ENCODE results near the gene ASAP2. TPM values are rescaled to one million over a fixed set of nuclear protein-coding genes. Genes with fewer than 3 reads are reported as not detected.

The ASAP2 gene
- 20.4 and 24.4 TPM in 2 replicates for total RNA-seq (2014; rRNA removed; shearing (Covaris generic))

- peak; percentile 43 for DNase-seq (ENCODE audit: low spot score)
These were observed at the start of gene ASAP2 for GRCh38 chr2:9205963-9206948. Gene ASAP2, plus strand, starts transcription at chr2:9206812. Its CDS starts 293 bp downstream, at chr2:9207105.

DNA sequence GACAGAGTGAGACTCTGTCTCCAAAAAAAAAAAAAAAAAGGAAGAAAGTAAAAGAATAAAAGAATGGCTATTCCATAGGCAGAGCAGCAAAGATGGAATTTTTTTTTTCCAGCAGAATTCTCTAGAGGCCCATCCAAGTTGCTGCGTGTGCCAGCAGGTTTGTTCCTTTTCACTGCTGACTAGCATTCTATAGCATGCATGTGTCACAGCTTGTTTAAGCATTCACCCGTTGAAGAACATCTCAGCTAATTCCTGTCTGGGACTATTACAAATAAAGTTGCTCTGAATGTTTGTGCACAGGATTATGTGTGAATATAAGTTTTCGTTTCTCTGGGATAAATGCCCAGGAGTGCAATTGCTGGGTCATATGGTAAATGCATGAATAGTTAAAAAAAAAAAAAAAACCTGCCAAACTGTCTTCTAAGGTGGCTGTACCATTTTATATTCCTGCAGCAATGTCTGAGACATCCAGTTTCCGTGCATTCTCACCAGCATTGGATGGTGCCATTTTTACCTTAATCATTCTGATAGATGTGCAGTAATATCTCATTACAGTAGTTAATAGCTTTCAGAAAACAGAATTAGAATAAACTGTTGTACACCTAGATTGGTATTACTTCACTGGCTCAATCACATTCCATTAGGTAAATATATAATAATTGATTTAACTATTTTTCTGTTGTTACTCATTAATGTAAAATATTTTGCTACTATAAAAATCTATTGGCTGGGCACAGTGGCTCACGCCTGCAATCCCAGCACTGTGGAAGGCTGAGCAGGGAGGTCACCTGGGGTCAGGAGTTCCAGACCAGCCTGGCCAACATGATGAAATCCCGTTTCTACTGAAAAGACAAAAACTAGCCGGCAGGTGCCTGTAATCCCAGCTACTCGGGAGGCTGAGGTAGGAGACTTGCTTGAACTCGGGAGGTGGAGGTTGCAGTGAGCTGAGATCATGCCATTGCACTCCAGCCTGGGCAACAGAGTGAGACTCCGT, 47.5 kb upstream of the ASAP2 start:
- DNase-seq (ENCODE audit: low spot score), result no peak

- DNase-seq (ENCODE audit: low spot score), result no peak
These were observed 45.9 kb upstream of the ASAP2 start for GRCh38 chr2:9160732-9161131.

GRCh38 chr2:9162841-9163240, 43.8 kb upstream of the ASAP2 start:
- DNase-seq (ENCODE audit: low spot score), result no peak

DNA sequence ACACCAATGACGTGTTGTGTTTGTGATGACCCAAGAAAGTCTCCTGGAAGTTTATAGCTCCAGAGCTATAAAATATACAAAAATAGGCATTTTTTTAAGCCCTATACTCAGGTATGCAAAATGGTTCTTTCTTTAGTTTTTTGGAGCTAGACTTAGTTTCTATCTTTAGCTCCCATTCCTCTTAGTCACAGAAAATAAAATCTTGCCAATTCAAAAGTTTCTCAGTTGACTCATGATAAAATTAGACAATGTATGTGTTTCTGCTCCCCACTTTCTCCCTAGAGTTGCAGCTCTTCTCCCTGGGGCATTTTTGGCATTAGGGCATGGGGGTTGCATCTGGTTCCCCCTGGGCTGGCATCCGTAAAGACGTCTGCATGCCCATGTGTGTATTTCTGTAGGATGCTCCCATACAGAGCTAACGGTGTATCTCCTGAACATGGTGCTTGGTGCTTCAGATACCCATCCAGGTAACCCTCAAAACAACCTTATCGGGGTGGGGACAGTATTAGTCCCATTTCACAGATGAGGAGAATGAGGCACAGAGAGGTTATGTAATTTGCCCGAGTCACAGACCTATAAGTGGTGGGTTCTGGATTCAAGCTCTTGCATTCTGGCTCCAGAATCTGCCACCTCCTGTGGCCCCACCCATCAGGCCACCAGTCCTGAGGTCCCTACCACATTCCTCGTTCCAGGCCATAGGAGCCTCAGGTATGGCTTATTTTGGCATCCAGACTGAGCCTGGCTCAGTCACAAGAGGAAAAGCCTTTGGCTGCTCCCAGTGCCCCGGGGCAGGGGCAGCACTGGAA, 43.1 kb upstream of the ASAP2 start:
- no peak for DNase-seq (ENCODE audit: low spot score)

- DNase-seq (ENCODE audit: low spot score), result no peak
These were observed 42.5 kb upstream of the ASAP2 start for GRCh38 chr2:9164112-9164608.

- DNase-seq (ENCODE audit: low spot score), result peak; percentile 72
These were observed 41.0 kb upstream of the ASAP2 start for GRCh38 chr2:9165625-9166024.

DNA sequence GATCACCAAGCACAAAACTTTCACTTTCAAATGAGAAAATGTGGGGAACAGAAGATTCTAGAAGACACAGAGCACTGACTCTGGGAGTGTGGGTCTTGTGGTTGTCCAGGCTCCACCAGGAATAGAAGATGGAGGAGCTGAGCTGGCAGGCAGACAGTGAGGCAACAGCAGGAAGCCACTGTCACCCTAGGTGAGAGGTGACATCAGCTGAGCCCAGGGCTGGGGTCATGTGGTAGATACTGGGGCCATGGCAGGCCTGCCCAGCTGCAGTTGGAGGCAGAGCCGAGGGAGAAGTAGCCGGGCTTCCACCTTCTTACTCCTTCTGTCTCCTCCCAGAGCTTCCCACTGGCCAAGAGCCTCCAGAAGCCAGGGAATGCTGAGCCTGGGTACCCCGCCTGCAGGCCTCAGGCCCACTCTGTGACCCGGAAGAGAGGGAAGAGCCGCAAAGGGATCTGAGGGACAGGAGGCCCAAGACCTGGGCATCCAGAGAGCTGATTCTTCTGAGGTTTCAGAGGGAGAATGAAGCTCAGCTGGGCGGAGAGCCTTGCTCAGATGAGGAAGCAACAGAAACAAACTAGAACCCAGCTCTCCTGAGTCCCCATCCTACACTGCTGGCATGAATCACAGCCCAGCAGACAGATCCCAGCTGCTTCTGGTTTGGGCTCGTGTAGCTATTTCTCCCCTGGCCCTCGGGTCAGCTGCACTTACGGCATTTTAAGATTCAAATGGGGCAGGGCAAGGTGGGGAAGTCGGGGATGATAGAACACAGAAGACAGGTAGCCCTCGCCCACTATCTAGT, 39.8 kb upstream of the ASAP2 start:
- no peak for DNase-seq (ENCODE audit: low spot score)

- DNase-seq (ENCODE audit: low spot score), result no peak
These were observed 38.6 kb upstream of the ASAP2 start for GRCh38 chr2:9167718-9168657.

- no peak for DNase-seq (ENCODE audit: low spot score)
These were observed 37.8 kb upstream of the ASAP2 start for GRCh38 chr2:9168821-9169221.

DNA sequence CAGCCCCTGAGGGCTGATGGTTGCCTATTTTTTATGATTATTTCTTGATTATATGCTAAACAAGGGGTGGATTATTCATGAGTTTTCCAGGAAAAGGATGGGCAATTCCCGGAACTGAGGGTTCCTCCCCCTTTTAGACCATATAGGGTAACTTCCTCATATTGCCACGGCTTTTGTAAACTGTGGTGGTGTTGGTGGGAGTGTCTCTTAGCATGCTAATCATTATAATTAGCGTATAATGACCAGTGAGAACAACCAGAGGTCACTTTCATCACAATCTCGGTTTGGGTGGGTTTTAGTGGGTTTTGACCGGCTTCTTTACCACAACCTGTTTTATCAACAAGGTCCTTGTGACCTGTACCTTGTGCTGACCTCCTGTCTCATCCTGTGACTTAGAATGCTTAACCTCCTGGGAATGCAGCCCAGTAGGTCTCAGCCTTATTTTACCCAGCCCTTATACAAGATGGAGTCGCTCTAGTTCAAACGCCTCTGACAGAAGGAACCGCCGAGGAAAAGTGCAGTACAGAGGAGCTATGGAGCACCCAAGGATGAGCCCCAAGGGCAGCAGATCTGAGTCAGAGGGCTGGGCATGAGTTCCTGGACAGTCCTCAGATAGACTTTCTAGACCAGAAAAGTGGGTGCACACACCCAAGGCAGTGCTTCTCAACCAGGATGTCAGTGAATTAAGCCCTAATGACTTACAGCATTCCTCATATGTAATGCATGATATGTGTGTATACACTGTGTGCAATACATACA, 37.1 kb upstream of the ASAP2 start:
- DNase-seq (ENCODE audit: low spot score), result no peak

- no peak for DNase-seq (ENCODE audit: low spot score)
These were observed 36.0 kb upstream of the ASAP2 start for GRCh38 chr2:9170458-9171130.

DNA sequence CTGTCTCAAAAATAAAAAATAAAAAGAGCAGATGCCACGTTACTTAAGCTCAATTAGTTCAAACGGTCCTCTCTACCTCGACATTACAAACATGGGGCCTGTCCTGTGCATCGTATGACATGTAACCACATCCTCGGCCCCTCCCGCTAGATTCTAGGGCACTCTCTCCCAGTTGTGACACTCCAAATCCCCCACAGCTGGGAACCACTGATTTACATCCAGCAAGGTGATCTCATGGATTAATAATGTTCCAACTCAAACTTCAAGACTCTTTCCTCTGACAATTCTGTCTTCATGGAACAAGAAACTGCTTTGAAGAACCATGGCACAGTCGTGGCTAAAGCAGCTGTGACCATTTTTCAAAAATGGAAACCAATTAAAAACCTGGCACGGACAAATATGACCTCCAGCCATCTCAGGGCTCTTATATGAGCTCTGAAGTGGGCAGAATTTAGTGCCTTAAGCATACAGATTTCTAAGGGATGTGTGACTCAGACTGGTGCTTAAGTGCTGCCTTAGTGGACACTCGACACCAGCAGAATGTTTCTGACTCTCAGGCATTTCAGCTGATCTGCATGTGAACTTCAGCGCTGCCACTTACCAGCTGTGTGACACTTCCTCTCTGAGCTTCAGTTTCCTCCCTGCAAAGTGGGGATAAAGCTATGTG, 31.7 kb upstream of the ASAP2 start:
- DNase-seq (ENCODE audit: low spot score), result peak; percentile 92

- DNase-seq (ENCODE audit: low spot score), result no peak
These were observed 28.3 kb upstream of the ASAP2 start for GRCh38 chr2:9178110-9178903.

DNA sequence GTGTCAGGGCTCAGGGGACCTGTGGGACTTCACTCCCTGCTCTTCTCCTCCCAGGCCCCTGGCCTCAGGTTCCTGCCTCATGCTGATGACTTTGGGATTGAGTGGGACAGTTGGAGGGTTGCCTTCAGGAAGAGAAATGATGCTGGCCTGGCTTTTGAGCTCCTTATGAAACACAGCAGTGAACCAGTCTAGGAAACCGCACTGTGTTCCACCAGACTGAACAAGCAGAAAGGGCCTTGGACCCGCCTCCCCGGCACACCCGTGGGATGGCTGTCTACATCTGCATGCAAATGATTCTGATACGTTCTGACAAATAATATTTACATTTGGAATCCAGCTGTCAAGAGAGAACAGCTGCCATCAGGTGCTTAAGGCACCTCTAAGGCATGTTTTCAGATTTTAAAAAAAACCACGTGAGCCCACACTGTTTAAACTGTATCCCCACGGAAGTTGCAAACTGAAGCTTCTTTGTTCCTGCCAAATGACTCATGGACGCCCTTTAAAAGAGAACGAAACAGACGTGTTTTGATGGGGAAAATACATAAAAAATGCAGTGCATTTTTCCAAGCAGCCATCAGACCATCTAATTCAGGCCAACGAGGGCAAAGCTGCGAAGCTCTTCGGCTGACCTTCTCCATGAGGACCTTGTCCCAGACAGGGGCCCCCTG, 27.6 kb upstream of the ASAP2 start:
- DNase-seq (ENCODE audit: low spot score), result peak; percentile 64
